HG02610 (cell line): Measurements from ENCODE around the gene CSF3.

ENCODE experiments used
- ATAC-seq: cut with Tn5 transposase; IDR thresholded peaks from one replicate; pipeline ENCODE4 v1.9.1; 2021; ENCODE audit warnings: mild to moderate bottlenecking, moderate library complexity; ENCODE audit not compliant: unreplicated experiment

The CSF3 gene

DNA sequence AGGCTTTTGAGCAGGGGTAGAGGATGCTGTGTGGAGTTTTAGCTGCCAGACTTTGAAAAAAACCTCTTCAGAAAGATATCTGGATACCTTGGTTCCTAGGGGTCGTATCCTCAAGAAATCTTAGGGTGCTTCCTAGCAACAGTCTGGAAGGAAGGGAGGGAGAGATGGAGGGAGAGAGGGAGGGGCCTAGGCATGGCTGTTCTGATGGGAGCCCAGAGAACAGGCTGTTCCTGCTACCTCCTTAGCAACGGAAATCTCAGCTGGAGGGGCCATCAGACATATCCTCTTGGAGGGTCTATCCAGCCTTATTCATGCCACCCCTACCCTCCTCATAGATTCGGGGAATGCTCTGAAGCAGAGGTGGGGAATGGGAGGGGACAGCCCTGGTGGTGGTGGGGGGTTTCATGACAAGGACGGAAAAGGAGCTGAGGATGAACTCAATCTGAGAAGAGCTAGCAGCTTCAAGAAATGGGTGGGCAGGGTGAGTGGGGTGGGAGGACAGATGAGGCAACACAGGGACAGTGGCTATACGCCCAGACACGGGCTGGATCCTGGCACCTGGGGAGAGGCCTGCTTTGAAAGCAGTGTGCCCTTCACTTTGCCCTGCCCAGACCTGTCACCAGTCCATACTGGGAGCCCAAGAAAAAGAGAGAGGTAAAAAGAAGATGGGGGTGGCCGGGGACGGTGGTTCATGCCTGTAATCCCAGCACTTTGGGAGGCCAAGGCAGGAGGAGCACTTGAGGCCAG, 44.7 kb downstream of the CSF3 start:
- no peak for ATAC-seq

DNA sequence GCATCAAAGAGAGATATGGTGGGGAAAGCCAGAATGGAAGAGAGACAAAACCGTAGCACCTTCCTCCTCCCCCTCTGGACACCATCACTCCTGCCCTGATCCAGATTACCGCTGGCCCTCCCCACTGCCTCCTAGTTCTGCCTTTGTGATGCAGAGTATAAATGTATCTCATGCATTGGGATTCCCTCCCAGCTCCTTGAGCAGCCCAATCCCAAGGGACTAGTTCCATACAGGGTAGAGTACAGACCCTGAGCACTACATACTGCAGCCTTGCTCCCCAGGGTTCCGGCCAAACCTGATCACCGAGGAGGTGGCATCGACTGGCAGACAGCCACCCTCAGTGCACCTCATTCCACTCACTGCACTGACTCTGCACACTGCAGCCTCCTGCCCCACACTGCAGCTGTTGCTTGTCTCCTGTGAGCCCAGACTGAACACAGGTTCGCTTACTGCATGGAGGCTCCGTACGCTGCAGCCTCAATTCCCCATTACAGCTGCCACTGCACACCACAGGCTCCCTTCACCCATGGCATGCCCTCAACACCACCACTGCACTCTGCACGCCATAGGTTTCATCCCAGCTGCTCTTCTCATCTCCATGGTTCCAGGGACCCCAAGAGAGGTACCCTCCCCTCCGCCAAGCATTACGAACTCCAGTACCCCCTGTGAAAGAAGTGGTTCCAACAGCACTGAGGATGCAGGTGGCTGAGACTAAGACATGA, 45.8 kb downstream of the CSF3 start:
- no peak for ATAC-seq

DNA sequence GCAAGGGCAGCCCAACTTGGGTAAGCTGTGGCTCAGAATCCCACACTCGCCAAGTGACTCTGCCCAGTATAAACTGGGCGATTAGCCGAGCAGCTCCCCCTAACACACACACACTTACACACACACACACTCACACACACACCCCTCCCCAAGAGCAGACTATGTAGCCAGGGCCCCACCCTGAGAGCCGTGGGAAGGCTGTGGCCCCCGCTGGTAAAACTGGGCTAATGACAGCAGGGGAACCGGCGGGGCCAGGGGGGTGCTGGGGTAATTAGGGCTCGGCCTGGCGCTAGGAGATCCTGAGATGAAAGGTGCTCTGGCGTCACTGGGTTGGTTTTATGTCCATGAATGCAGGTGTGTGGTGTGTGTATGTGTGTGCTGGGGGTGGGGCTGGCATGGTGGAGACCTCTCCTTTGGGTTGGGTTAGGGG, 46.4 kb downstream of the CSF3 start:
- no peak for ATAC-seq

DNA sequence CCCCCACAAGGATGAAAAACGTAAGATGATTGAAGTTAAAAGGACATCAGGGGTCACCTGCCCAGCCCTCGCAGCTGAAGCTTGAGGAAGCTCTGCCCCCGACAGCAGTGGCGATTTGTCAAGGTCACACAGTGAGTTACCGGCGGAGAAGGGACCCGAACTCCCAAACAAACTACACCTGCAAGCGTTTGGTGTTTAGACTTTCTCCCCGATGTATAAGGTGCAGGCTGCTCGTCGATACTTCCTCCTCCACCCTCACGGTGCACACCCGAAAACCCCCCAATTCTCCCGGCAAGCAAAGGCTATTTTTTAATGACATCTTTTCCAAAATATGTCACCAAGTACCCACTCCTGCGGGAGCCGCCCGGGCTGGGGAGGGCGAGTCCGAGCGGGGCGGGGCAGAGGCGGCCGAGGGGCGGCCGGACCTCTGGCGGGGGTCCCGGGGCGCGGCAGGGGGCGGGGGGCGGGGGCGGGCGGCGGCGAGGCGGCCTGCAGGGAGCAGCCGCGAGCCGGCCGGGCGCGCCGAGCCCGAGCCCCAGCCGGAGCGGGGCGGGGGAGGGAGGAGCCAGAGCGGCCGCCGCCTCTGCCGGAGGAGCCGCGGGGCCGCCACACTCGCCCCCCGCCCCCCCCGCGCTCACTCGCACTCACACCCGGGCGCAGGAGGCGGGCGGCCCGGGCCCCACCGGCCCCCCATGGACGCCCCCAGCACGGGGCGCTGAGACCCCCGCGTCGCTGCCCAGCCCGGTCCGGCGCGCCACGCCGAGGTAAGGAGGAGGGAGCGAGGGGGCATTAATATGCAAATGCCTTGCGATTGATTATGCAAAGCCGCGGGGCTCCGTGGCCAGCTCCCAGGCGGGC, 47.3 kb downstream of the CSF3 start, which contains the start of gene THRA:
Gene THRA, plus strand, starts transcription at position 637 of the 858 bp plus-strand sequence. CDS start 11,524 bp downstream, outside the sequence.
- peak; percentile 77 for ATAC-seq

DNA sequence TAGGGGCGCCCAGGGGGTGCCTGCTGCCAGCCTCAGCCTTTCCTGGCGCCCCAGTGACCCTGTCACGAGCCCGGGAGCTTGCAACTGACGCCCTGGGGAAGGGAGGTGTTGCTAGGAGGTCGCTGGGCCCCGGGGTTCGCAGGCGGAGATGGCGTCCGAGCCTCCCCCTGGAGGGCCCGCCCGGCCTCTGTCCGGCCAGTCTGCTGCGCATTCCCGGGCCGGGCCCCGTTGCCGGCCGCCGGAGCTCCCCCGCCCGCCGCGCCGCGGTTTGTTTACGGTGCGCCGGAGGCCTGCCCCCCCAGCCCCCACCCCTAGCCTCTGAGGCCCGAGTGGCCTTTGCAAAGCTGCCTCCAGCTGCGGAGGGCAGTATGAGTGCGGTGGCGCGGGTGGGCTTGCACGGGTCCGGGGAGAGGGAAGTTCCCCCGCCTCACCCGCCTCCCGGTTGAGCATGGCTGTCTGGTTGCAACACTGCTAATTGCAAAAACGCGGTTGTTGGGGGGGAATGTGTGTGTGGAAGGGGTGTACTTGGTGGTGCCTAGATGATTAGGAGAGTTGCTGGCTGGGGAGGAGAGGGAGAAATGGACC, 48.0 kb downstream of the CSF3 start:
- ATAC-seq = no peak

DNA sequence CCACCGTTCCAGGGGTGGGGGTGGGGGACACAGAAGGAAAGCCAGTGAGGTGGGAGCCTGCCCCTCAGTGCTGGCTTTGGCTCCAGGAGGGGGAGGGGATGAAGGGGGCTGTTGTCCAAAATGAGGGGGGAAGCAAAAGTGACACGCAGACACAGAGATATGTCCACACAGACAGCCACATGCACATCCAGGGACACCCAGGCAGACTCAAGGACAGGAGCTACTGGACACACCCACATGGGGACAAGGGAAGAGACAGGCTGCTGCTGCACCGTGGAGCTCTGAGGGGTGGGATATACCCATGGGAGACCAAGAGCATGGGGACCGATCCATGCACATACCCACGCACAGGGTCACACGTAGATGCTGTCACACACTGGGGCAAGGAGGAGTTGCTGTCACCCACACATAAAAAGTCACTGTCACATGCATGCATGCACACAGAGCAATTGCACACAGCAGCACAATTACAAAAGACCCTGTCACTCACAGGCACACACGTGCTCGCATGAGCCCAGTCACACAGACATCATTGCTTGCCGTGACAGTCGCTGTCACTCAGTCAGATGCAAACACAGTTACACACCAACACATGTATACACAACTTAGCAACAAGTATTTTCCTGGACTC, 48.8 kb downstream of the CSF3 start:
- ATAC-seq = no peak

DNA sequence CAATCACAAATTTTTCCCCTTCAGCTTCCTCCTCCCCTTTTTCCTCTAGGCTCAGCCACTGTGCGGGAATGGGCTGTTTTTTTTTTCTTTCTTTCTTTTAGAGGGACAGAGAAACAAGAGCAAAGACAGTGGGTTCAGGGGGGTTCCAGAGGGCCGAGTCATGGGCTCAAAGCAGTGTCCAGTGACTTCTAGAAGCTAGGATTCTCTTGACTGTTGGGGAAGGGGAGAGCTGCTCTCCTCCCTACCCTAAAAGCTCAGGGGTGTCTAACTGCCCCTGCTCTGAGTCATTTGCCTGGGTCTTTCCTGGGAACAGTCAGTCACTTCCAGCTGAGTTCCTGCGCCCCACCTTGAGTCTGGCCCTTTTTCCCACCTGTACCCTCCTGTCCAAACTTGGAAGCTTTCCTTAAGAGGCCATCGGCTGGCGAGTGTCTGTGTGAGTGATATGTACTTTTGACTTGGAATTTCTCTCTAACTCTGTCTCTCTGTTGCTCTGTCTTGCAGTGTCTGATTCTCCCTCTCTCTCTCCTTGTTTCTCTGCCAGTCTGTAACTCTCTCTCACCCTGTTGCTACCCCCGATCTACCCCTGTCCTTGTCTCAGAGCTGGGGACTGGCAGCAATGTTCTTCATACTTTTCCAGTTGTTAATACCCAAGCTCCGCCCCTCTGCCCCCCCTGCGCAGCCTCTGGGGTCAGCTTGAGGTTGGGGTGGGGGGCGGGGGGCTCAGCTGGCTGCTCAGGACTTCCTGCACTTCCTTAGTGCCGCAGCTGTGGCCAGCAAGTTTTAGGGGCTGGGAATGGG, 49.9 kb downstream of the CSF3 start:
- ATAC-seq = no peak

DNA sequence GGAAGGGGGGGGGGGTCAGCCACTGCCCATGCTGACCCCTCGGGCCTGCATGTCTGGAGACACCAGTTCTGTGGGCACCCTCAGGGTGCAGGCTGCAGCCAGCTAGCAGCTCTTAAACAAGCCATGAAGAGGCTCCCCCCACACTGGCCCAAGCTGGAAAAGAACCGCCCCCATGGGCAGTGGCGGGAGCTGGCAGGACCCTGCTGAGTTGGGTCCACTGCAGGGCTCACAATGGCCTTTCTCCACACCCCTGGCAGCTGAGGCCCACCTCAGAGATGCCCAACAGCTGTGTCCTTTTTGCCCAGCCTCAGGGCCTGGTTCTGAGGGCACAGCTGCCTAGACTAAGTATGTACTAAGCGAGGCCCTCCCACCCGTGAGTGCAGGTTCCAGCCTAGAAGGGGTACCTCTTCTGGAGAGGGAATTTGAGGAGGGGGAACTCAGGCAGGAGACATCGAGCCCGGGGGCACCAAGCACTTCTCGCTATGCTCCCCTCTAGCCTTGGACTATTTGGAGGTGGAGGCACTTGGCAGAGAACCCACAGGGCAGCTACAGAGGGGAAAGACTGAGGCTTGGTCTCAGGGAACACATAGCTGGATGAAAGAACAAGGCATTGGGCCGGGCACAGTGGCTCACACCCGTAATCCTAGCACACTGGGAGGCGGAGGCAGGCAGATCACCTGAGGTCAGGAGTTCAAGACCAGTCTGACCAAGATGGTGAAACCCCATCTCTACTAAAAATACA, 50.7 kb downstream of the CSF3 start:
- ATAC-seq = no peak
